ENCODE measurements around the gene PTPRZ1. TPM values are rescaled to one million over a fixed set of nuclear protein-coding genes. Genes with fewer than 3 reads are reported as not detected.

The PTPRZ1 gene
- total and polyA plus RNA-seq, 10 of the 15 experiments (the other 5 are each of a cell fraction or from before 2014, with no cell fraction given) = 0.05 to 0.21 (median 0.11) TPM; not detected in 7

- TF ChIP-seq E2F8 (IDR thresholded peaks at IDR 0.05; ENCODE audit: low read depth, partially characterized antibody) (no peak), FOS (IDR thresholded peaks at IDR 0.05; ENCODE audit: borderline replicate concordance, extremely low read depth, insufficient read length) (no peak), BMI1 (IDR thresholded peaks at IDR 0.05; ENCODE audit: borderline replicate concordance) (no peak), HDGF (IDR thresholded peaks at IDR 0.05) (no peak), TCF3 (IDR thresholded peaks at IDR 0.05; ENCODE audit: borderline replicate concordance, insufficient read depth, low read depth, low read length) (no peak), SIX5 (IDR thresholded peaks at IDR 0.05; ENCODE audit: low read depth, low read length, severe bottlenecking) (no peak)
These were observed 12.4 kb downstream of the PTPRZ1 start (continued) for GRCh38 chr7:121885166-121885920.

- no peaks in the 10 kb centered on the region for H3K79me2 ChIP-seq (ENCODE audit: control insufficient read depth, insufficient read depth, low read length)
- H3K4me3 ChIP-seq = no peak overlapping the region
- ChIA-PET RAD21 (ENCODE audit: unreplicated experiment) (no interaction called here), CTCF (no interaction called here), POLR2A (no interaction called here), SMC1A (ENCODE audit: uncharacterized antibody, unreplicated experiment) (no interaction called here)
- no peaks in the 10 kb centered on the region for H3K4me1 ChIP-seq (ENCODE audit: control insufficient read depth, insufficient read depth, low read length)
- H3K27ac ChIP-seq (ENCODE audit: control insufficient read depth, insufficient read depth) = no peak overlapping the region
- H3K9ac ChIP-seq (ENCODE audit: control insufficient read depth, insufficient read depth, low read length) = no peak overlapping the region
- intact Hi-C loops (cut with micrococcal nuclease; ENCODE audit: unreplicated experiment) = no loop called here
- no peak for FAIRE-seq
- H3K27me3 ChIP-seq (replicated peaks in 1 of 2; ENCODE audit: control insufficient read depth in 2 of 2, insufficient read depth in 2 of 2, low read length in 1 of 2) = no peaks in the 10 kb centered on the region
- no TSS peak for BruUV-seq (replicated peaks)
- H2AFZ ChIP-seq (ENCODE audit: control insufficient read depth, low read depth, low read length) = no peak overlapping the region
- no peaks in the 10 kb centered on the region for H4K20me1 ChIP-seq (ENCODE audit: control insufficient read depth, insufficient read depth)
- H3K9me3 ChIP-seq (replicated peaks; ENCODE audit: control insufficient read depth, insufficient read depth, low read length) = no peaks in the 10 kb centered on the region
- H3K4me2 ChIP-seq (ENCODE audit: control insufficient read depth, insufficient read depth) = no peak overlapping the region
- in situ Hi-C loops (cut with MboI) = no loop called here
- no peak for DNase-seq (ENCODE audit: low read depth, low spot score)
- no peaks in the 10 kb centered on the region for H3K36me3 ChIP-seq (ENCODE audit: control insufficient read depth in 2 of 2, insufficient read depth in 2 of 2, low read length in 1 of 2)
- TF ChIP-seq SMARCA5 (IDR thresholded peaks at IDR 0.05) (no peak), ZNF622 (IDR thresholded peaks at IDR 0.05) (no peak), EZH2 (IDR thresholded peaks at IDR 0.05; ENCODE audit: borderline replicate concordance, control insufficient read depth, low read depth, low read length) (no peak), RAD21 (IDR thresholded peaks at IDR 0.05; ENCODE audit: insufficient read depth, low read depth, low read length) (no peak), FOS (IDR thresholded peaks at IDR 0.05; ENCODE audit: borderline replicate concordance, extremely low read depth, insufficient read length) (no peak), ZZZ3 (IDR thresholded peaks at IDR 0.05; ENCODE audit: control insufficient read depth, insufficient read length, low read depth) (no peak), ZNF384 (IDR thresholded peaks at IDR 0.05; ENCODE audit: borderline replicate concordance, low read depth, low read length) (no peak), SREBF1 (IDR thresholded peaks at IDR 0.05; ENCODE audit: low read length) (no peak), ATF7 (IDR thresholded peaks at IDR 0.05; ENCODE audit: low read depth) (no peak), JUNB (IDR thresholded peaks at IDR 0.05) (no peak), ATF2 (IDR thresholded peaks at IDR 0.05; ENCODE audit: low read length) (no peak), POLR2AphosphoS5 (IDR thresholded peaks at IDR 0.05; ENCODE audit: low read length) (no peak), CHD4 (IDR thresholded peaks at IDR 0.05) (no peak), TCF7 (IDR thresholded peaks at IDR 0.05; ENCODE audit: borderline replicate concordance) (no peak), PAX8 (IDR thresholded peaks at IDR 0.05) (no peak)
- 31% methylated on average over 6 of the region's 6 CpGs for WGBS (ENCODE audit: insufficient coverage, insufficient replicate concordance, low lambda C conversion rate, missing lambda C conversion rate)
- ATAC-seq = no peak
These were observed 14.7 kb downstream of the PTPRZ1 start for GRCh38 chr7:121887634-121888033.

All from GM12878 (cell line).